T follicular helper cell (primary cell): ENCODE measurements around the gene GRAMD1B.
"Not testable (repeated sequence)": the region's sequence is repeated elsewhere in the genome, so short reads cannot be mapped to it uniquely, and the experiment has no call there.

Experiments
- DNase-seq: peaks from one replicate; pipeline ENCODE4 v3.0.0-alpha.2; 2020; ENCODE audit warnings: low read depth

GRAMD1B gene

DNA sequence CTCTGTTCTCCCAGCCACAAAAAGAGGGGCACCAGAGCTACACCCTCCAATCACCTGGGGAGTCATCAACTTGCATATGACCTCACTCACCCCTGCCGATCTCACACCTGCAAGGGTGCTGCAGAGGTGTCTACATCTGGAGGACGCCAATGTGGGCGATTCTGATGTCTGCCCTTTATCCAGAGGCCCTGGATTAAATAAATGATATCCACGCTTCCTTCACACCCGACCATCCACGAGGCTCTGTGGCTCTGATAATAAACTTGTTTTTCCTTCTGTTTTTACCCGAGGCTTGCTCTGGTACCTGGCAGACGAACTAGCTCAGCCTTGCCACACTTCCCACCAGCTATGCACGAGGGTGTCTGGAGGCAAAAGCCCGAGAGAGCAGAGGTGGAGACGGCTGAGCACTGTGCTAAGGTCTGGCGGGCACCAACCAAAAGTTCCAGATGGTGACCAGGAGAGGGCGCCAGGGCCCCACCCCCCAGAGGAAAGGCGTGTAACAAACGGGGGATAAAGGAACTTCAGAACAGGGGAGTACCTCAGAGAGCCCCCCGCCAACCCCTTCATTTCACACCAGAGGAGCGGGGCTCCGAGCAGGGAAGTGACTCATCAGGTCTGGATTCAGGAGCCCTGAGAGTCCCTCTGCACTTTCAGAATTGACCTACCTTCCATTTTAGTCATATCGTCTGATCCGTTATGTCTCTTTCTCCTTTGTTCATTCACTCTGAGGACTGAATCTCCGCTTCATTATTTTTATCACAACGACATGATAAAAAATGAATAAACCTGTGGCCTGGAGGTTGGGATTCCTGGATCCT is 210.8 kb downstream of the GRAMD1B start:
- DNase-seq: peak; percentile 17

DNA sequence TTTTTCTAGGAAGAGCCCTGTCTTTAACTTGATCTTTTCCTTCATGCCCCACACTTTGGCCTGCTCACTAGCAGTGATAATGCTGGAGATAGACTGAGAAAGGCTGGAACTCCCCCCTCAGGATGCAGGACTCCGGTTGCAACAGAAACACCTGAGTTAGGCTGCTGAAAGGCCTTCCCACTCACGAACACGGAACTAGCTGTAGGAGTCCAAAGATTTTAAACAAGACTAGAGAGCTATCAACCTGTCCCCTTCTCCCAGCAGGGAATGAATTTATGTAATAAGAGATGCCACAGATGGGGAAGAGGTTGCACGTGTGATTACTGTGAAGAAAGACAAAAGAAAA is 211.4 kb downstream of the GRAMD1B start:
- no peak for DNase-seq

GRCh38 chr11:123642435-123642834 is 212.4 kb downstream of the GRAMD1B start:
- no peak for DNase-seq

- DNase-seq: no peak
Measured at GRCh38 chr11:123645286-123645975, 215.4 kb downstream of the GRAMD1B start.

DNA sequence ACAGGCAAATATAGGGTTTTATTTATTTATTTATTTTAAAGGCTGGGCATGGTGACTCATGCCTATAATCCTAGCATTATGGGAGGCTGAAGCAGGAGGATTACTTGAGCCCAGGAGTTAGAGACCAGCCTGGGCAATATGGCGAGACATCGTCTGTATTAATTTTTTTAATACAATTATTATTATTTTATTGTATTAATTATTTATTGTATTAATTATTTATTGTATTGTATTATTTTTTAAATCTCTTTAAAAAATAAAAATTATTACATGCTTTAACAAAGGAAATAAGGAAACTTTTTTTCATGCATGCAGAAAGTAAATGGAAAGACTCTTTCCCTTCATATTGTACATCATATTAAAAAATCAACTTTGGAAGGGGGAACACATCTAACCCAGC is 220.8 kb downstream of the GRAMD1B start:
- no peak for DNase-seq

DNA sequence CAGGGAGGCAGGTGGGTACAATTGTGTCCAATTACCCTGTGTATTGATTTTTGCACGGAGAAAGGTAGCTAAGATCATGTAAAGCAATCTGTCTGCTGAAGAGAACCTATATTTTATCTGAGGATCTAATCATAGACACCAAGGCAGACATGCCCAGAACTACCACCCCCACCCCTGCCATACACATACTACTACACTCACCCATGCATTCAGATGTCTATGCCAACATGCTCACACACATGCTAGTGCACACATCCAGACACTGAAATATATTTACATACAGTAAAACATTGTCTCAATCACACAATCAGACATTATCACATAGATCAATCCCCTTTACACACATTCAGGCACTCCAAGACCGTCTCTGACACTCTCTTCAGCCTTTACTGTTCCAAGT is 222.5 kb downstream of the GRAMD1B start:
- no peak for DNase-seq

DNA sequence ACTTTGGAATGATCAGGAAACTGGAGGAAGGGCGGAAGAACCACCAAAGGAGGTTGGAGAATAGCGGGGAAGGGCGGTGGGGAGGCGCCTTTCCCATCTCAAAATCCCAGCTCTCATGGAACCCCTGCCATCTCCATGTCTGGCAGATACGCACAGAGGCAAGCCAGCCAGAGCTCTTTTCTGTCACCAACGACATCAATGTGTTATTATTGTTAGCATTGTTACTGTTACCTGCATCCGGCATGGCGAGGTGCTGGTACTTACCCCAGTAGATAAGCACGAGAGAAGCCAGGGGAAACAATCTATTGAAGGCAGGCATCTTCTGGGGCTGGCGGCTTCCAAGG is 223.4 kb downstream of the GRAMD1B start:
- DNase-seq: no peak

GRCh38 chr11:123653827-123654565 is 223.9 kb downstream of the GRAMD1B start:
- DNase-seq: no peak

DNA sequence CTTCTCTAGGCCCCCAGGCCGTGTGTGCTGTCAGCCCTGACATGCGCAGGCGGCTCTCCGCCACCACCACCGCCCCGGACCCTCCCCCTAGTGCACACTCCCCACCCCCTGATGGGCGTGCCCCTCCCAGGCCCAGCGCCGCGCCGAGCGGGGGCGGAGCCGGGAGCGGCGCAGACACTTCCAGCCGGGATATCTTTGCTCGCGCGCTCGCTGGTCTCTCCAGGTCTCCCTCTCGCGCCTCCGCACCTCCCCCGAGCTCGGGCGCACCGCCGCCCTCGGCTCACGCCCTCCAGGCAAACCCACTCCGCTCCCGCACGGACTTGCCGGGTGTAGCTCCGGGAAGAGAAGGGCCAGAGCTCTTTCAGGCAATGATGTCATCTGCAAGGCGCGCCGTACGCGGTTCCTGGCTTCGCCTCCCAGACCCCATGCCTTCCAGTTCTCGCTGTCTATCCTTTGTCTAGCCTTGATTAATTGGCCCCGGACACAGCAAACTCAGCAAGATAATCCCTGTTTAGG is 224.6 kb downstream of the GRAMD1B start, which contains the start of gene SCN3B:
SCN3B (minus strand) TSS at position 59 of the 516 bp plus-strand sequence. CDS start 823 bp downstream, outside the sequence.
- no peak for DNase-seq

DNA sequence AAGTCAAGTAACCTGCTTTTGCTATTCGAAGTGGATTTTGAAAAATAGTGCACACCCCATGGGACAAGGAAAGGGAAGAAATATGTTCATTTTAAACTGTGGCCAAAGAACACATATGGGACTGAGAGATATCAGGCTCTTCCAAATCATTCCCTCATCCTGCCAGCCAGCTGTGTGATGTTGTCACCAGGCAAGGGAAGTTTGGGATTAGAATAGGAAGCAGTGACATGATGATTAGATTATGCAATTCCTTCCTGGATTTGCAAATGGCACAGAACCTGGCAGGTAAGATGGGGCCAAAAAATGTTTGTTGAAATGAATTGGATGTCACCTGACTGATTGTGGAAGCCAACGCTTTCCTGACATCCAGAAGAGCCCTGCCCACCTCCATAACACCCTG is 229.2 kb downstream of the GRAMD1B start:
- DNase-seq: no peak

GRCh38 chr11:123659965-123660364 is 229.9 kb downstream of the GRAMD1B start:
- DNase-seq: not testable (repeated sequence)

GRCh38 chr11:123665306-123665705 is 235.2 kb downstream of the GRAMD1B start:
- no peak for DNase-seq

GRCh38 chr11:123670081-123670480 is 240.0 kb downstream of the GRAMD1B start:
- no peak for DNase-seq

- no peak for DNase-seq
Measured at GRCh38 chr11:123671534-123671933, 241.5 kb downstream of the GRAMD1B start.

DNA sequence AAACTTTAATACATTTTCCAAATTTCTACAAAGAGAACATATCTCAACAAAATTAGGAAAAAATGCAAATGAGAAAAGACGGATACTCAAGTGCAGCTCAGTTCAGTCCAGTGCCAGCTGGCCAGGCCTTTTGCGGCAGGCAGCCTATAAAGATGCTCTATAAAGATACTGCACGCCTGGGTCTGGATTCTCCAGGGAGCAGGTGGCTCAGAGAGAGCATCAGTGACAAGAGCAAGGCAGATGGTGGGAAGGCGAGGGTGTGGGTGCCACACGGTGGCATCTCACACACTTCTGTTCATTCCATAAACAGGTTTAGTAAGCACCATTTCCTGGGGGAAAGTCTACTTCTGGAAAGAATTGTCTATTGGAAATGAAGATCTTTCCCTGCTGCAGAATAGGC is 242.5 kb downstream of the GRAMD1B start:
- no peak for DNase-seq

- no peak for DNase-seq
Measured at GRCh38 chr11:123674297-123674696, 244.2 kb downstream of the GRAMD1B start.
